ENCODE results near the gene MAP3K7. TPM values are rescaled to one million over a fixed set of nuclear protein-coding genes. Genes with fewer than 3 reads are reported as not detected.

The MAP3K7 gene
- total and polyA plus RNA-seq, 2 experiments from 2014 or later: 33.2 to 47.1 TPM

GRCh38 chr6:90480666-90481065 is 106.2 kb downstream of the MAP3K7 start (continued):
- TF ChIP-seq ZNF462 (CRISPR knock-in tag; IDR thresholded peaks at IDR 0.05): no peak
- no peak for TF ChIP-seq ZNF331 (CRISPR knock-in tag; IDR thresholded peaks at IDR 0.05; ENCODE audit: low read depth)
- TF ChIP-seq ETS1 (IDR thresholded peaks at IDR 0.05): no peak
- no peak for TF ChIP-seq CTCF (conservative IDR thresholded peaks at IDR 0.05; ENCODE audit: low read depth in 2 of 2)
- no peak for TF ChIP-seq STAT1 (IDR thresholded peaks at IDR 0.05; ENCODE audit: unreplicated experiment)

GRCh38 chr6:90479603-90479926 is 107.3 kb downstream of the MAP3K7 start:
- Histone ChIP-seq H4K20me1 (replicated peaks; ENCODE audit: insufficient read depth) (no peaks in the 10 kb centered on the region), H3K36me3 (ENCODE audit: insufficient read depth) (no peaks in the 10 kb centered on the region), H3K27ac (ENCODE audit: low read depth) (no peak overlapping the region), H3K27me3 (ENCODE audit: insufficient read depth) (no peaks in the 10 kb centered on the region), H2AFZ (no peak overlapping the region), H3K4me3 (no peak overlapping the region), H3K4me2 (no peak overlapping the region), H3K79me2 (replicated peaks; ENCODE audit: insufficient read depth) (no peaks in the 10 kb centered on the region), H3K4me1 (ENCODE audit: insufficient read depth) (peaks cover 24% of the 10 kb centered on the region), H3F3A (replicated peaks; ENCODE audit: low read depth) (no peaks in the 10 kb centered on the region), H3K9me2 (ENCODE audit: insufficient read depth) (no peaks in the 10 kb centered on the region; the same call in 1 of the 2 replicates)
- H3K36me3 Mint-ChIP-seq (ENCODE audit: low read depth): no peaks in the 10 kb centered on the region
- H3K27ac Mint-ChIP-seq: no peak overlapping the region
- no peaks in the 10 kb centered on the region for H3K27me3 Mint-ChIP-seq (ENCODE audit: insufficient read depth, low read depth, poor library complexity)
- peaks cover 35% of the 10 kb centered on the region for H3K4me1 Mint-ChIP-seq
- ATAC-seq (no peak), DNase-seq (ENCODE audit: low spot score) (no peak)
- H3K9me3 Mint-ChIP-seq: no peaks in the 10 kb centered on the region
- no peak for TF ChIP-seq POLR2AphosphoS5 (IDR thresholded peaks at IDR 0.05; ENCODE audit: low read depth)
- TF ChIP-seq STAT1 (IDR thresholded peaks at IDR 0.05; ENCODE audit: unreplicated experiment): no peak
- no peak overlapping the region for H3K4me3 Mint-ChIP-seq

All from GM23338 (cell line).